SU-DHL-6 (cell line): ENCODE data around the gene ZNF385D.

ENCODE experiments used
- H2AFZ ChIP-seq: fragments of 200-600 bp; sonication (generic); 2 replicates; pipeline ENCODE4 v1.6.1; 2014; ENCODE audit warnings: low read depth, mild to moderate bottlenecking, moderate library complexity, mixed read lengths, antibody characterized with exemption, low read length; ENCODE audit not compliant: severe bottlenecking
- H3F3A ChIP-seq: fragments of 200-600 bp; shearing (Covaris generic); 2 replicates; pipeline ENCODE4 v1.6.0; 2016; ENCODE audit warnings: antibody characterized with exemption, mild to moderate bottlenecking; ENCODE audit not compliant: insufficient read depth
- H3K27ac ChIP-seq: fragments of 200-600 bp; sonication (generic); 2 replicates; pipeline ENCODE4 v1.5.1; 2016; ENCODE audit warnings: low read depth, mild to moderate bottlenecking, low read length, moderate library complexity, mixed read lengths
- H3K27me3 ChIP-seq: fragments of 200-600 bp; sonication (generic), shearing (Covaris generic); 2 replicates; pipeline ENCODE4 v1.6.0; 2014; ENCODE audit warnings: mild to moderate bottlenecking, low read length
- H3K36me3 ChIP-seq: fragments of 200-600 bp; sonication (generic); 2 replicates; pipeline ENCODE4 v1.6.1; 2014; ENCODE audit warnings: mild to moderate bottlenecking, low read length, mixed read lengths
- H3K4me2 ChIP-seq: fragments of 300-600, 200-600 bp; shearing (Covaris generic), sonication (generic); 2 replicates; pipeline ENCODE4 v1.6.0; 2014; ENCODE audit warnings: low read length, low read depth, mild to moderate bottlenecking; ENCODE audit not compliant: poor library complexity, severe bottlenecking
- H3K4me3 ChIP-seq: fragments of 200-600 bp; sonication (generic); 2 replicates; pipeline ENCODE4 v1.5.1; 2014; ENCODE audit warnings: antibody characterized with exemption, low read length, mild to moderate bottlenecking, mixed read lengths; ENCODE audit not compliant: insufficient read depth, poor library complexity, severe bottlenecking
- H3K79me2 ChIP-seq: fragments of 200-600 bp; sonication (generic); 2 replicates; pipeline ENCODE4 v1.6.1; 2014; ENCODE audit warnings: mild to moderate bottlenecking, low read length, moderate library complexity; ENCODE audit not compliant: insufficient read depth
- H3K9ac ChIP-seq: fragments of 200-600 bp; sonication (generic); 2 replicates; pipeline ENCODE4 v1.7.0; 2014; ENCODE audit warnings: mild to moderate bottlenecking, low read length
- H3K9me2 ChIP-seq: fragments of 200-600 bp; sonication (generic); replicated peaks from 2 replicates; pipeline ENCODE4 v1.6.1; 2014; ENCODE audit warnings: low read length; ENCODE audit not compliant: insufficient read depth
- H3K9me3 ChIP-seq: fragments of 200-600 bp; sonication (generic); 2 replicates; pipeline ENCODE4 v1.6.1; 2014; ENCODE audit warnings: low read length, mixed read lengths; ENCODE audit not compliant: insufficient read depth
- H4K20me1 ChIP-seq: fragments of 200-600 bp; sonication (generic); 2 replicates; pipeline ENCODE4 v1.6.1; 2014; ENCODE audit warnings: low read depth, mild to moderate bottlenecking, antibody characterized with exemption, low read length, moderate library complexity, mixed read lengths
- CTCF ChIP-seq: fragments of 200-600 bp; sonication (generic); IDR thresholded peaks from one replicate; pipeline ENCODE4 v1.5.1; 2017; ENCODE audit warnings: antibody characterized with exemption, mild to moderate bottlenecking, low read length, moderate library complexity; ENCODE audit not compliant: insufficient read depth, poor library complexity, severe bottlenecking
- EZH2phosphoT487 ChIP-seq: fragments of 200-600 bp; sonication (generic), shearing (Covaris generic); conservative IDR thresholded peaks from 2 replicates; pipeline ENCODE4 v1.6.1; 2018; ENCODE audit warnings: mild to moderate bottlenecking, antibody characterized with exemption, low read length, moderate library complexity, mixed read lengths

ZNF385D gene

GRCh38 chr3:21638488-21638887 is 112.5 kb downstream of the ZNF385D start:
- no peaks in the 10 kb centered on the region for H3F3A ChIP-seq
- H3K9me2 ChIP-seq = no peaks in the 10 kb centered on the region
- TF ChIP-seq EZH2phosphoT487 (no peak), CTCF (no peak)
- no peaks in the 10 kb centered on the region for H3K79me2 ChIP-seq
- H3K36me3 ChIP-seq = no peaks in the 10 kb centered on the region
- H3K9ac ChIP-seq = no peak overlapping the region
- H3K27me3 ChIP-seq = no peaks in the 10 kb centered on the region
- H3K4me2 ChIP-seq = no peak overlapping the region
- no peak overlapping the region for H2AFZ ChIP-seq
- no peak overlapping the region for H3K4me3 ChIP-seq
- H3K27ac ChIP-seq = no peak overlapping the region
- no peaks in the 10 kb centered on the region for H3K9me3 ChIP-seq
- H4K20me1 ChIP-seq = no peaks in the 10 kb centered on the region

- no peak for TF ChIP-seq CTCF
- TF ChIP-seq EZH2phosphoT487 = no peak
- Histone ChIP-seq H3K36me3 (no peaks in the 10 kb centered on the region), H3K27me3 (no peaks in the 10 kb centered on the region), H4K20me1 (no peaks in the 10 kb centered on the region), H3K27ac (no peak overlapping the region), H2AFZ (no peak overlapping the region), H3K9me3 (no peaks in the 10 kb centered on the region), H3K4me2 (no peak overlapping the region), H3F3A (no peaks in the 10 kb centered on the region), H3K9ac (no peak overlapping the region), H3K4me3 (no peak overlapping the region), H3K9me2 (no peaks in the 10 kb centered on the region), H3K79me2 (no peaks in the 10 kb centered on the region)
These were observed 116.9 kb downstream of the ZNF385D start for GRCh38 chr3:21634112-21634511.

- Histone ChIP-seq H3K4me2 (no peak overlapping the region), H3F3A (no peaks in the 10 kb centered on the region), H3K27ac (no peak overlapping the region), H4K20me1 (no peaks in the 10 kb centered on the region), H3K36me3 (no peaks in the 10 kb centered on the region), H2AFZ (no peak overlapping the region), H3K9me3 (no peaks in the 10 kb centered on the region), H3K27me3 (no peaks in the 10 kb centered on the region), H3K79me2 (no peaks in the 10 kb centered on the region), H3K9me2 (no peaks in the 10 kb centered on the region), H3K4me3 (no peak overlapping the region), H3K9ac (no peak overlapping the region)
- no peak for TF ChIP-seq EZH2phosphoT487
- no peak for TF ChIP-seq CTCF
These were observed 126.5 kb downstream of the ZNF385D start for GRCh38 chr3:21624524-21624923.
